B cell (primary cell): Measurements from ENCODE around the gene PDZRN4. TPM values are rescaled to one million over a fixed set of nuclear protein-coding genes. Genes with fewer than 3 reads are reported as not detected.

Experiments used
- ATAC-seq: fragments of 200-7000 bp; cut with Tn5 transposase; one replicate; pipeline ENCODE4 v1.10.0; 2021; ENCODE audit warnings: low read depth, mild to moderate bottlenecking, moderate number of reproducible peaks, moderate library complexity
- CTCF ChIA-PET: fragments of 350-600 bp; sonication (Branson Sonifier 250); formaldehyde crosslinking; loops from one replicate; lab custom pipeline; 2021; ENCODE audit warnings: antibody characterized with exemption, inconsistent platforms; lab: Charles Lee
- POLR2A ChIA-PET: fragments of 350-600 bp; sonication (Branson Sonifier 250); formaldehyde crosslinking; loops from one replicate; lab custom pipeline; 2021; ENCODE audit warnings: antibody characterized with exemption; lab: Charles Lee
- DNase-seq: peaks from one replicate; pipeline ENCODE4 v3.0.0; 2013
- H2AFZ ChIP-seq: 2 replicates; pipeline ENCODE4 v1.6.1; 2012; ENCODE audit warnings: mild to moderate bottlenecking, low read depth, low read length; ENCODE audit not compliant: insufficient read depth, poor library complexity, severe bottlenecking
- H3K27ac ChIP-seq, 2 donors: 1 replicate in 1 of 2; 2 replicates in 1 of 2; pipeline ENCODE4 v1.5.1; 2012 to 2013; ENCODE audit warnings: low read length in 2 of 2, mild to moderate bottlenecking in 2 of 2, moderate library complexity in 1 of 2
- H3K27me3 ChIP-seq, 4 experiments: fragments of 200-600 bp in 1 of 4; sonication (generic) in 1 of 4; replicated peaks in 1 of 4; 1 replicate in 2 of 4; 2 replicates in 2 of 4; pipeline versions ENCODE4 v1.6.1 to v1.7.0; 2013 to 2016; ENCODE audit warnings: low read length in 3 of 4, mild to moderate bottlenecking in 2 of 4, mixed read lengths in 1 of 4, moderate library complexity in 1 of 4; ENCODE audit not compliant: insufficient read depth in 4 of 4, control insufficient read depth in 3 of 4; ENCODE audit errors: control extremely low read depth in 1 of 4
- H3K36me3 ChIP-seq, 2 experiments: replicated peaks in 1 of 2; 1 replicate in 1 of 2; 2 replicates in 1 of 2; pipeline versions ENCODE4 v1.6.1 to v1.7.1; 2013; ENCODE audit warnings: low read length in 1 of 2; ENCODE audit not compliant: insufficient read depth in 2 of 2, control insufficient read depth in 1 of 2; ENCODE audit errors: control extremely low read depth in 1 of 2, extremely low read depth in 1 of 2
- H3K4me1 ChIP-seq, 2 donors: fragments of 200-600 bp in 1 of 2; sonication (generic) in 1 of 2; 1 replicate in 1 of 2; 2 replicates in 1 of 2; pipeline versions ENCODE4 v1.5.1 to v1.6.1; 2013 to 2017; ENCODE audit warnings: low read length in 2 of 2; ENCODE audit not compliant: control insufficient read depth in 2 of 2, insufficient read depth in 2 of 2
- H3K4me2 ChIP-seq: replicated peaks from 2 replicates; pipeline ENCODE3; 2012; ENCODE audit warnings: mild to moderate bottlenecking, low read depth, low read length; ENCODE audit not compliant: poor library complexity, severe bottlenecking
- H3K4me3 ChIP-seq, 5 experiments: fragments of 200-600 bp in 1 of 5; sonication (generic) in 1 of 5; 1 replicate in 3 of 5; 2 replicates in 2 of 5; pipeline versions ENCODE4 v1.5.1 to v1.7.0; 2011 to 2016; ENCODE audit warnings: low read length in 4 of 5, mild to moderate bottlenecking in 4 of 5, low read depth in 2 of 5, control low read depth in 1 of 5, moderate library complexity in 1 of 5; ENCODE audit not compliant: insufficient read depth in 1 of 5; ENCODE audit errors: control extremely low read depth in 1 of 5, extremely low read depth in 1 of 5
- H3K79me2 ChIP-seq: fragments of 200-600 bp; sonication (generic); one replicate; pipeline ENCODE4 v1.6.0; 2016; ENCODE audit warnings: low read length; ENCODE audit not compliant: control insufficient read depth, insufficient read depth
- H3K9ac ChIP-seq: fragments of 200-600 bp; sonication (generic); 2 replicates; pipeline ENCODE4 v1.6.1; 2017; ENCODE audit warnings: mild to moderate bottlenecking, low read length, moderate library complexity
- H3K9me3 ChIP-seq, 3 donors: one replicate each; pipeline versions ENCODE4 v1.6.1 to v1.7.1; 2013; ENCODE audit warnings: low read length in 2 of 3; ENCODE audit not compliant: control insufficient read depth in 2 of 3, insufficient read depth in 1 of 3; ENCODE audit errors: control extremely low read depth in 1 of 3
- H4K20me1 ChIP-seq: 2 replicates; pipeline ENCODE4 v1.6.0; 2012; ENCODE audit warnings: mild to moderate bottlenecking, low read length; ENCODE audit not compliant: insufficient read depth, control insufficient read depth, poor library complexity, severe bottlenecking
- H3K27ac Mint-ChIP-seq: one replicate; pipeline ENCODE4 v1.8.0; 2021; ENCODE audit warnings: mixed read lengths
- H3K27me3 Mint-ChIP-seq: one replicate; pipeline ENCODE4 v1.8.0; 2021; ENCODE audit warnings: mixed read lengths
- H3K4me1 Mint-ChIP-seq: one replicate; pipeline ENCODE4 v1.8.0; 2021; ENCODE audit warnings: mixed read lengths
- H3K4me3 Mint-ChIP-seq: one replicate; pipeline ENCODE4 v1.8.0; 2021; ENCODE audit warnings: mixed read lengths
- H3K9me3 Mint-ChIP-seq: one replicate; pipeline ENCODE4 v1.8.0; 2022; ENCODE audit warnings: mixed read lengths; ENCODE audit not compliant: insufficient read depth
- CTCF ChIP-seq: fragments of 200-600 bp; IDR thresholded peaks from one replicate; pipeline ENCODE4 v1.8.0; 2022; ENCODE audit warnings: antibody characterized with exemption, mild to moderate bottlenecking
- EZH2 ChIP-seq: IDR thresholded peaks from 2 replicates; pipeline ENCODE4 v1.6.1; 2012; ENCODE audit warnings: borderline replicate concordance, low read depth, mild to moderate bottlenecking, moderate library complexity, low read length; ENCODE audit not compliant: insufficient read depth, poor library complexity, severe bottlenecking
- WGBS: methylation state at CpG from one replicate; pipeline ENCODE4 v1.1.5; 2013; ENCODE audit warnings: missing lambda C conversion rate; ENCODE audit not compliant: insufficient coverage; 5-methylcytosine and 5-hydroxymethylcytosine counted together
- intact Hi-C: fragments of 100-400 bp; cut with micrococcal nuclease; formaldehyde crosslinking; loops from one replicate; pipeline ENCODE4 v1.10.0; 2022
- polyA plus RNA-seq: library from polyadenylated mRNA; depleted of rRNA; stranded (reverse); fragments of >200 nt; gene quantifications from 2 replicates; pipeline ENCODE4 v1.2.3, GENCODE V29; 2012
- total RNA-seq, 2 donors: library from RNA; stranded (reverse); fragments of 120-200 nt in 1 of 2; gene quantifications; 1 replicate in 1 of 2; 2 replicates in 1 of 2; pipeline versions ENCODE4 v1.2.3 to v1.2.4, GENCODE V29; 2013 to 2022

PDZRN4 gene
- total and polyA plus RNA-seq, 2 donors (not counting 1 experiment from before 2014, with no cell fraction given): not detected

- Histone ChIP-seq H3K9ac (no peak overlapping the region), H3K4me3 (no peak overlapping the region), H3K36me3 (no peaks in the 10 kb centered on the region), H3K79me2 (no peaks in the 10 kb centered on the region), H3K27me3 (no peaks in the 10 kb centered on the region), H3K9me3 (no peaks in the 10 kb centered on the region), H4K20me1 (no peaks in the 10 kb centered on the region), H2AFZ (no peak overlapping the region), H3K4me1 (no peaks in the 10 kb centered on the region), H3K27ac (no peak overlapping the region), H3K4me2 (no peak overlapping the region)
- Mint-ChIP-seq H3K9me3 (no peaks in the 10 kb centered on the region), H3K4me1 (no peaks in the 10 kb centered on the region), H3K27ac (no peak overlapping the region), H3K4me3 (no peak overlapping the region), H3K27me3 (no peaks in the 10 kb centered on the region)
- TF ChIP-seq CTCF (no peak), EZH2 (no peak)
- DNase-seq (no peak), ATAC-seq (no peak)
- no CpG with 5 or more reads among the region's 1 CpG for WGBS
- POLR2A ChIA-PET: no interaction called here
- intact Hi-C loops: loop anchor here (5.0 kb wide), 1 partner anchor 59 kb away; no protein-coding TSS in a partner anchor
- CTCF ChIA-PET: no interaction called here
Observed at GRCh38 chr12:41558671-41559070, 370.6 kb downstream of the PDZRN4 start.

GRCh38 chr12:41563051-41563450 lies 374.9 kb downstream of the PDZRN4 start:
- WGBS: 91% methylated on average over 6 of the region's 12 CpGs

More at GRCh38 chr12:41563051-41563450, 374.9 kb downstream of the PDZRN4 start:
- no peak overlapping the region for H3K9ac ChIP-seq
- no peak overlapping the region for H3K27ac ChIP-seq
- H3K9me3 ChIP-seq: no peaks in the 10 kb centered on the region
- ChIA-PET POLR2A (no interaction called here), CTCF (no interaction called here)
- no peak overlapping the region for H3K4me3 ChIP-seq
- H2AFZ ChIP-seq: no peak overlapping the region
- H3K27me3 ChIP-seq: no peaks in the 10 kb centered on the region
- DNase-seq (no peak), ATAC-seq (no peak)
- TF ChIP-seq CTCF (no peak), EZH2 (no peak)
- intact Hi-C loops: no loop called here
- Mint-ChIP-seq H3K4me1 (no peaks in the 10 kb centered on the region), H3K9me3 (no peaks in the 10 kb centered on the region), H3K4me3 (no peak overlapping the region), H3K27ac (no peak overlapping the region), H3K27me3 (peaks cover 3% of the 10 kb centered on the region)
- H3K4me2 ChIP-seq: no peak overlapping the region
- no peaks in the 10 kb centered on the region for H3K4me1 ChIP-seq
- H3K36me3 ChIP-seq: no peaks in the 10 kb centered on the region
- H3K79me2 ChIP-seq: no peaks in the 10 kb centered on the region
- no peaks in the 10 kb centered on the region for H4K20me1 ChIP-seq
